K562 (cell line): ENCODE results near the gene PTP4A2. TPM values are rescaled to one million over a fixed set of nuclear protein-coding genes. Genes with fewer than 3 reads are reported as not detected.

Experiments
- CREB3 ChIP-seq: fragments of 450-650 bp; conservative IDR thresholded peaks from 2 replicates; pipeline ENCODE4 v1.6.1; 2016; ENCODE audit warnings: missing genetic modification characterization, low read depth, mild to moderate bottlenecking, missing compliant biosample characterization, moderate library complexity
- E2F3 ChIP-seq: fragments of 250-450 bp; sonication (Bioruptor Pico); IDR thresholded peaks from 2 replicates; pipeline ENCODE4 v1.4.0; 2020; ENCODE audit warnings: mild to moderate bottlenecking
- ETV5 ChIP-seq: sonication (generic); formaldehyde crosslinking; IDR thresholded peaks from 2 replicates; pipeline ENCODE4 v1.4.0; 2020; ENCODE audit warnings: low read depth, mild to moderate bottlenecking, missing genetic modification reagents
- HMBOX1 ChIP-seq: sonication (generic); IDR thresholded peaks from 2 replicates; pipeline ENCODE4 v1.6.1; 2016
- HOMEZ ChIP-seq: fragments of 250-450 bp; sonication (Bioruptor Pico); IDR thresholded peaks from 2 replicates; pipeline ENCODE4 v1.4.0; 2020; ENCODE audit warnings: mild to moderate bottlenecking, moderate library complexity
- LEF1 ChIP-seq: fragments of 450-650 bp; IDR thresholded peaks from 2 replicates; pipeline ENCODE4 v1.6.1; 2016; ENCODE audit warnings: mild to moderate bottlenecking
- MITF ChIP-seq: IDR thresholded peaks from 2 replicates; pipeline ENCODE4 v1.6.1; 2014; ENCODE audit warnings: antibody characterized with exemption
- NELFE ChIP-seq: IDR thresholded peaks from 2 replicates; pipeline ENCODE4 v1.6.1; 2011; ENCODE audit warnings: mild to moderate bottlenecking; ENCODE audit not compliant: insufficient read depth, insufficient read length
- RFX7 ChIP-seq: fragments of 250-450 bp; sonication (Bioruptor Pico); IDR thresholded peaks from 2 replicates; pipeline ENCODE4 v1.5.1; 2021; ENCODE audit warnings: mild to moderate bottlenecking
- SMC3 ChIP-seq: conservative IDR thresholded peaks from 2 replicates; pipeline ENCODE4 v1.6.1; 2011; ENCODE audit warnings: low read depth, low read length, improper control_type of control experiment; ENCODE audit not compliant: insufficient read depth
- TBL1XR1 ChIP-seq, 2 experiments: IDR thresholded peaks; 2 replicates each; pipeline ENCODE4 v1.6.1; 2012; ENCODE audit warnings: improper control_type of control experiment in 2 of 2, low read length in 2 of 2, mild to moderate bottlenecking in 1 of 2
- ZBTB11 ChIP-seq, 3 experiments: fragments of 200-800 bp in 1 of 3; fragments of 250-450 bp in 1 of 3; fragments of 450-650 bp in 1 of 3; sonication (Bioruptor Pico) in 1 of 3; sonication (Bioruptor generic) in 1 of 3; formaldehyde crosslinking in 1 of 3; IDR thresholded peaks; 2 replicates each; pipeline versions ENCODE4 v1.6.1 to v1.8.0; 2016 to 2022; ENCODE audit warnings: mild to moderate bottlenecking in 2 of 3, missing genetic modification characterization in 2 of 3, missing compliant biosample characterization in 1 of 3, moderate library complexity in 1 of 3
- ZBTB26 ChIP-seq: fragments of 450-650 bp; formaldehyde crosslinking; IDR thresholded peaks from 2 replicates; pipeline ENCODE4 v1.4.0; 2022; ENCODE audit warnings: missing genetic modification characterization
- ZNF121 ChIP-seq: sonication (generic); formaldehyde crosslinking; conservative IDR thresholded peaks from 2 replicates; pipeline ENCODE4 v1.8.0; 2022; ENCODE audit warnings: missing genetic modification reagents
- ZNF431 ChIP-seq: sonication (generic); formaldehyde crosslinking; IDR thresholded peaks from 2 replicates; pipeline ENCODE4 v1.8.0; 2022; ENCODE audit warnings: mild to moderate bottlenecking, missing genetic modification reagents
- ZNF551 ChIP-seq: fragments of 250-450 bp; sonication (Bioruptor Pico); IDR thresholded peaks from 2 replicates; pipeline ENCODE4 v1.5.0; 2021; ENCODE audit warnings: mild to moderate bottlenecking, moderate library complexity
- polyA plus RNA-seq, 8 experiments: library from polyadenylated mRNA; depleted of rRNA in 4 of 8; stranded (reverse) in 5 of 8; unstranded in 3 of 8; fragments of >200 nt; fragmentation: Nextera tagmentation in 2 of 8; fragmentation: Illumina TruSeq in 1 of 8; extraction: Ambion mirVana in 2 of 8; extraction: Trizol in 1 of 8; gene quantifications; 2 replicates each; pipeline versions ENCODE4 v1.2.1 to v1.2.3, GENCODE V29; 2011 to 2014; ENCODE audit warnings: inconsistent platforms in 1 of 8, missing spikeins in 1 of 8
- total RNA-seq, 7 experiments: library from RNA; depleted of rRNA in 6 of 7; stranded (reverse); fragments of >200 nt in 6 of 7; fragmentation: Illumina TruSeq in 2 of 7; extraction: Trizol in 2 of 7; gene quantifications; 2 replicates each; pipeline versions ENCODE4 v1.2.1 to v1.2.3, GENCODE V29; 2011 to 2021; ENCODE audit warnings: low replicate concordance in 1 of 7

Gene PTP4A2
- total and polyA plus RNA-seq, 9 of the 15 experiments (the other 6 are each of a cell fraction or from before 2014, with no cell fraction given): 197 to 870 (median 480) TPM

- TF ChIP-seq ZNF431 (CRISPR knock-in tag) (no peak), ETV5 (CRISPR knock-in tag) (peak; percentile 81), ZNF121 (CRISPR knock-in tag) (no peak), ZBTB26 (CRISPR knock-in tag) (no peak), CREB3 (peak; percentile 94), TBL1XR1 (IDR thresholded peaks at IDR 0.05; ENCODE audit: low read length in 2 of 2) (peak in 1 of 2 experiments; percentile 71; a peak in 2 of 4 replicates), SMC3 (peak; percentile 88), NELFE (no peak), HOMEZ (0 out of 2 replicates have a peak, but pooled peaks have one; percentile 6), MITF (peak; percentile 73; the same call in 1 of the 2 replicates), ZBTB11 (CRISPR knock-in tag; IDR thresholded peaks at IDR 0.05) (no peak), RFX7 (CRISPR knock-in tag) (no peak), LEF1 (peak; percentile 66), ZNF551 (CRISPR knock-in tag) (no peak), E2F3 (peak; percentile 16; the same call in 1 of the 2 replicates), HMBOX1 (peak; percentile 80)
These were observed 1.5 kb upstream of the PTP4A2 start (continued) for GRCh38 chr1:31939484-31940329.
